D721Med (cell line): ENCODE data around the gene CCDC7.
"Not testable (repeated sequence)": the region's sequence is repeated elsewhere in the genome, so short reads cannot be mapped to it uniquely, and the experiment has no call there.

ENCODE experiments used
- DNase-seq: peaks from one replicate; pipeline ENCODE4 v3.0.0; 2011; ENCODE audit warnings: low spot score; ENCODE audit not compliant: insufficient read length
- FAIRE-seq: peaks from 2 replicates; lab custom pipeline; 2011; peaks lifted over from hg19 to GRCh38; lab: Jason Lieb, UNC
- CTCF ChIP-seq: IDR thresholded peaks from 2 replicates; pipeline ENCODE4 v1.5.1; 2012; ENCODE audit warnings: mild to moderate bottlenecking, control low read depth; ENCODE audit not compliant: insufficient read depth; ENCODE audit errors: missing control alignments

CCDC7 gene

GRCh38 chr10:32622409-32622808 lies 176.5 kb downstream of the CCDC7 start:
- no peak for TF ChIP-seq CTCF
- FAIRE-seq (no peak), DNase-seq (no peak)

GRCh38 chr10:32627183-32627582 lies 181.2 kb downstream of the CCDC7 start:
- FAIRE-seq, result no peak

GRCh38 chr10:32629910-32630309 lies 184.0 kb downstream of the CCDC7 start:
- TF ChIP-seq CTCF, result no peak
- FAIRE-seq (no peak), DNase-seq (no peak)

More at GRCh38 chr10:32627183-32627582, 181.2 kb downstream of the CCDC7 start:
- DNase-seq, result no peak
- TF ChIP-seq CTCF, result no peak

- DNase-seq, result no peak
- TF ChIP-seq CTCF, result no peak
- FAIRE-seq, result no peak
Measured at GRCh38 chr10:32646535-32646934, 200.6 kb downstream of the CCDC7 start.

- DNase-seq, result no peak
- no peak for FAIRE-seq
- no peak for TF ChIP-seq CTCF
Measured at GRCh38 chr10:32650246-32650655, 204.3 kb downstream of the CCDC7 start.

GRCh38 chr10:32657430-32657829 lies 211.5 kb downstream of the CCDC7 start:
- DNase-seq, FAIRE-seq: not testable (repeated sequence)

GRCh38 chr10:32661346-32661745 lies 215.4 kb downstream of the CCDC7 start:
- FAIRE-seq, result no peak
- DNase-seq, result no peak
- no peak for TF ChIP-seq CTCF
